Measurements from ENCODE around the gene CD6. TPM values are rescaled to one million over a fixed set of nuclear protein-coding genes. Genes with fewer than 3 reads are reported as not detected.
A peak's percentile ranks its signal among the peaks of the same experiment; 100 is the strongest.

CD6 gene
- total and polyA plus RNA-seq, 11 donors = 0.08 to 6.1 (median 0.34) TPM; not detected in 1

GRCh38 chr11:61034111-61034510 is 62.6 kb downstream of the CD6 start:
- H3K27me3 ChIP-seq = no peaks in the 10 kb centered on the region
- no peak overlapping the region for H3K4me3 ChIP-seq
- DNase-seq (no peak), ATAC-seq (no peak)
- no peaks in the 10 kb centered on the region for H3K9me3 ChIP-seq
- 78 to 83% (median 81%) methylated on average over 4 of the region's 4 CpGs for WGBS, 4 donors
- TF ChIP-seq, protein P1, sequence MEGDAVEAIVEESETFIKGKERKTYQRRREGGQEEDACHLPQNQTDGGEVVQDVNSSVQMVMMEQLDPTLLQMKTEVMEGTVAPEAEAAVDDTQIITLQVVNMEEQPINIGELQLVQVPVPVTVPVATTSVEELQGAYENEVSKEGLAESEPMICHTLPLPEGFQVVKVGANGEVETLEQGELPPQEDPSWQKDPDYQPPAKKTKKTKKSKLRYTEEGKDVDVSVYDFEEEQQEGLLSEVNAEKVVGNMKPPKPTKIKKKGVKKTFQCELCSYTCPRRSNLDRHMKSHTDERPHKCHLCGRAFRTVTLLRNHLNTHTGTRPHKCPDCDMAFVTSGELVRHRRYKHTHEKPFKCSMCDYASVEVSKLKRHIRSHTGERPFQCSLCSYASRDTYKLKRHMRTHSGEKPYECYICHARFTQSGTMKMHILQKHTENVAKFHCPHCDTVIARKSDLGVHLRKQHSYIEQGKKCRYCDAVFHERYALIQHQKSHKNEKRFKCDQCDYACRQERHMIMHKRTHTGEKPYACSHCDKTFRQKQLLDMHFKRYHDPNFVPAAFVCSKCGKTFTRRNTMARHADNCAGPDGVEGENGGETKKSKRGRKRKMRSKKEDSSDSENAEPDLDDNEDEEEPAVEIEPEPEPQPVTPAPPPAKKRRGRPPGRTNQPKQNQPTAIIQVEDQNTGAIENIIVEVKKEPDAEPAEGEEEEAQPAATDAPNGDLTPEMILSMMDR (IDR thresholded peaks at IDR 0.05) = no peak
- TF ChIP-seq POLR2A (IDR thresholded peaks at IDR 0.05) = no peak
- peaks cover 0 to 2% (median 0%) of the 10 kb centered on the region in 12 donors for H3K4me1 ChIP-seq
- intact Hi-C loops (cut with DNase I) = loop anchor here in 1 of 10 donors (5.0 kb wide), 1 partner anchor 33 kb away; no protein-coding TSS in a partner anchor
- no peaks in the 10 kb centered on the region for H3K36me3 ChIP-seq
- no peak overlapping the region for H3K27ac ChIP-seq

DNA sequence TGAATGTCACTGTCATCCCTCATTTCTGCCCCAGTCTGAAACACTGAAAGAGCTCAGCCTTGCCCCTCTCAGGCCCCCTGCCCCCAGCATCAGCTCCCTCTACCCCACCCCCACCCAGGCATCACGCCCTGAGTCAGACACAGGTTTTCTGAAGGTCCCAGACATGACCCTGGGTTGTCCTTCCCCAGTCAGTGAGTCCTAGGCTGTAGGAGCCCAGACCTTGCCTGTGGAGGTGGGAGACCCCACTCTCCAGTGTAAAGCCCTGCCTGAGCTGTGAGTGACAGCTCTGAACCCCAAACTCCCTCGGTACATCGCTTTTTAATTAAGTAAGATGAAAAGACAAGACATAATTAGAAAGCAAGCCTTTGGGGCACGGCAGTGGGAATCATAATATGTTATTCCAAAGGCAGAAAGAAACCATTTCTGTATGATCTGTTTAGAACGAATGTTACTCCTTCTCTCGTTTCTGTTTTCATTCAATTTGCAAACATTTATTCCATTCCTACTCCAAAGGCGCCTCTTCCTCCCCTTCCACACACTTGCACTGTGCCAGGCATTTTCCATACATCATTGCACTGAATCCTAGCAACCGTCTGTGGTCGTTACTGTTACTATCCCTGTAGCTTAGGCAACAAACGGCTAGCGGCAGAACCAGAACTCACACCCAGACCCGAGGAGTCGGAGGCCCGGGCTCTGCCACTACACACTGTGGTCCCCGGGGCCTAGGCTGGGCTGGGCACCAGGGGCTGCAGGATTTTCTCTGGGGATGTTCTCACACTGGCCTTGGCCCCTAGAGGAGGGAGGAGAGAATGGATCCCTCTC is 63.4 kb downstream of the CD6 start:
- no peak for TF ChIP-seq POLR2A (IDR thresholded peaks at IDR 0.05)
- TF ChIP-seq, protein P1 (IDR thresholded peaks at IDR 0.05) = no peak
- intact Hi-C loops (cut with DNase I) = loop anchor here in 1 of 10 donors (5.0 kb wide), 1 partner anchor 32 kb away; no protein-coding TSS in a partner anchor
- ATAC-seq (no peak), DNase-seq (no peak)
- Histone ChIP-seq H3K4me3 (no peak overlapping the region), H3K9me3 (no peaks in the 10 kb centered on the region), H3K4me1 (peaks cover 0 to 2% (median 0%) of the 10 kb centered on the region in 12 donors), H3K27ac (no peak overlapping the region), H3K36me3 (no peaks in the 10 kb centered on the region), H3K27me3 (no peaks in the 10 kb centered on the region)
- WGBS, 4 donors = 89 to 91% (median 90%) methylated on average over 15 of the region's 15 CpGs

GRCh38 chr11:61035526-61035835 is 64.0 kb downstream of the CD6 start:
- H3K27ac ChIP-seq = no peak overlapping the region
- no peak for DNase-seq
- no peaks in the 10 kb centered on the region for H3K36me3 ChIP-seq
- no peak for ATAC-seq
- peaks cover 0 to 5% (median 0%) of the 10 kb centered on the region in 12 donors for H3K4me1 ChIP-seq
- no peaks in the 10 kb centered on the region for H3K27me3 ChIP-seq
- 85 to 91% (median 88%) methylated on average over 9 to 10 of the region's 10 CpGs for WGBS, 4 donors
- no peaks in the 10 kb centered on the region for H3K9me3 ChIP-seq
- intact Hi-C loops (cut with DNase I) = no loop called here
- TF ChIP-seq, protein P1 (IDR thresholded peaks at IDR 0.05) = no peak
- TF ChIP-seq POLR2A (IDR thresholded peaks at IDR 0.05) = no peak
- no peak overlapping the region for H3K4me3 ChIP-seq

- Histone ChIP-seq H3K4me1 (peaks cover 0 to 16% (median 7%) of the 10 kb centered on the region in 12 donors), H3K27ac (no peak overlapping the region)
- no peak for ATAC-seq
Observed at GRCh38 chr11:61037441-61038093, 66.1 kb downstream of the CD6 start.

More at GRCh38 chr11:61037441-61038093, 66.1 kb downstream of the CD6 start:
- intact Hi-C loops (cut with DNase I) = no loop called here
- peak in 2 of 5 donors; percentile 46 to 52 for DNase-seq
- H3K27me3 ChIP-seq = no peaks in the 10 kb centered on the region
- no peaks in the 10 kb centered on the region for H3K9me3 ChIP-seq
- no peaks in the 10 kb centered on the region for H3K36me3 ChIP-seq
- WGBS, 4 donors = 58 to 62% (median 62%) methylated on average over 5 of the region's 5 CpGs
- TF ChIP-seq, protein P1 (IDR thresholded peaks at IDR 0.05) = no peak
- no peak for TF ChIP-seq POLR2A (IDR thresholded peaks at IDR 0.05)
- no peak overlapping the region for H3K4me3 ChIP-seq

All from heart left ventricle (tissue), 16 donors.